Endothelial cell (in vitro differentiated cells): ENCODE data around the gene ABAT. TPM values are rescaled to one million over a fixed set of nuclear protein-coding genes. Genes with fewer than 3 reads are reported as not detected.

Source experiments
- DNase-seq: peaks from one replicate; pipeline ENCODE4 v3.0.0; 2021; ENCODE audit warnings: low spot score
- H3K27ac Mint-ChIP-seq: one replicate; pipeline ENCODE4 v1.8.0; 2021; ENCODE audit warnings: mixed read lengths, inconsistent platforms; ENCODE audit not compliant: unreplicated experiment
- H3K27me3 Mint-ChIP-seq: one replicate; pipeline ENCODE4 v1.8.0; 2021; ENCODE audit warnings: mild to moderate bottlenecking, moderate library complexity, mixed read lengths, inconsistent platforms; ENCODE audit not compliant: unreplicated experiment
- H3K36me3 Mint-ChIP-seq: one replicate; pipeline ENCODE4 v1.8.0; 2021; ENCODE audit warnings: mild to moderate bottlenecking, low read depth, mixed read lengths, inconsistent platforms; ENCODE audit not compliant: unreplicated experiment
- H3K4me1 Mint-ChIP-seq: one replicate; pipeline ENCODE4 v1.8.0; 2021; ENCODE audit warnings: mild to moderate bottlenecking, mixed read lengths, inconsistent platforms; ENCODE audit not compliant: unreplicated experiment
- H3K4me3 Mint-ChIP-seq: one replicate; pipeline ENCODE4 v1.8.0; 2021; ENCODE audit warnings: mild to moderate bottlenecking, mixed read lengths, inconsistent platforms; ENCODE audit not compliant: unreplicated experiment
- H3K9me3 Mint-ChIP-seq: one replicate; pipeline ENCODE4 v1.8.0; 2021; ENCODE audit warnings: mixed read lengths, inconsistent platforms; ENCODE audit not compliant: unreplicated experiment
- total RNA-seq: library from RNA; stranded (reverse); fragmentation: NEBNext Ultra II Directional; extraction: Animal tissue kit (Norgen Biotek cat#: 25700); gene quantifications from one replicate; pipeline ENCODE4 v1.2.1, GENCODE V29; 2021; ENCODE audit not compliant: unreplicated experiment
- TF ChIP-seq, protein P1 (sequence below): fragments of 200-600 bp; sonication (generic); IDR thresholded peaks from one replicate; pipeline ENCODE4 v1.5.0; 2021; ENCODE audit warnings: antibody characterized with exemption; ENCODE audit not compliant: unreplicated experiment

ABAT gene
- total RNA-seq, 1 donor from 2014 or later = 1.6 TPM

DNA sequence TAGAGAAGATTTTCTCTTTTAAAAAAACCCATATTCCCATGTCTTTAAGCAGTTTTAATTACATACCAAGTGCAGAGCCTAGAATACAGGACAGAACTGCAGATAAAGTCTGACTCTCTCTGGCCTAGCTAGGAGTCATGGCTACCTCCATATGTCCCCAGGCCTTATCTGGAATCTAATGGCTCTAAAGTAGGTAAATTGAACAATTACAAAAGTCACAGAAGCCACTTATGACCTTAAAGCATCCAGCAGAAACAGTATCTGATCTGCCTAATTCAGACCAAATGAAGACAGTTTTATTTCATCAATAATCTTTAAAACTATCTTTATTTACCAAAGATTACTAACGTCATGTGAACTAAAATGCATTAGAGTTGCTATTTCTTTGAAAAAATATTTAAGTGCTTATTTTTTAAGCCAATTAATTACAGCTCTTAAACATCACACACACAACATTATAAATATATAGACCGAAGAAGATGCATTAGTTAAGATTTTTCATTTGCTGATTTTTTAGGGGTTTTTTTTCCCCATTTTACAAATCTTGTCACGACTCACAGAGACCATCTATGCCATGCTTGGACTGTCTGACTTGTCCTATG, 152.0 kb downstream of the ABAT start:
- Mint-ChIP-seq H3K36me3 (peaks cover 17% of the 10 kb centered on the region), H3K27ac (no peak overlapping the region), H3K27me3 (peaks cover 1% of the 10 kb centered on the region), H3K4me1 (peaks cover 6% of the 10 kb centered on the region), H3K9me3 (no peaks in the 10 kb centered on the region), H3K4me3 (no peak overlapping the region)
- no peak for DNase-seq
- TF ChIP-seq, protein P1, sequence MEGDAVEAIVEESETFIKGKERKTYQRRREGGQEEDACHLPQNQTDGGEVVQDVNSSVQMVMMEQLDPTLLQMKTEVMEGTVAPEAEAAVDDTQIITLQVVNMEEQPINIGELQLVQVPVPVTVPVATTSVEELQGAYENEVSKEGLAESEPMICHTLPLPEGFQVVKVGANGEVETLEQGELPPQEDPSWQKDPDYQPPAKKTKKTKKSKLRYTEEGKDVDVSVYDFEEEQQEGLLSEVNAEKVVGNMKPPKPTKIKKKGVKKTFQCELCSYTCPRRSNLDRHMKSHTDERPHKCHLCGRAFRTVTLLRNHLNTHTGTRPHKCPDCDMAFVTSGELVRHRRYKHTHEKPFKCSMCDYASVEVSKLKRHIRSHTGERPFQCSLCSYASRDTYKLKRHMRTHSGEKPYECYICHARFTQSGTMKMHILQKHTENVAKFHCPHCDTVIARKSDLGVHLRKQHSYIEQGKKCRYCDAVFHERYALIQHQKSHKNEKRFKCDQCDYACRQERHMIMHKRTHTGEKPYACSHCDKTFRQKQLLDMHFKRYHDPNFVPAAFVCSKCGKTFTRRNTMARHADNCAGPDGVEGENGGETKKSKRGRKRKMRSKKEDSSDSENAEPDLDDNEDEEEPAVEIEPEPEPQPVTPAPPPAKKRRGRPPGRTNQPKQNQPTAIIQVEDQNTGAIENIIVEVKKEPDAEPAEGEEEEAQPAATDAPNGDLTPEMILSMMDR = no peak

DNA sequence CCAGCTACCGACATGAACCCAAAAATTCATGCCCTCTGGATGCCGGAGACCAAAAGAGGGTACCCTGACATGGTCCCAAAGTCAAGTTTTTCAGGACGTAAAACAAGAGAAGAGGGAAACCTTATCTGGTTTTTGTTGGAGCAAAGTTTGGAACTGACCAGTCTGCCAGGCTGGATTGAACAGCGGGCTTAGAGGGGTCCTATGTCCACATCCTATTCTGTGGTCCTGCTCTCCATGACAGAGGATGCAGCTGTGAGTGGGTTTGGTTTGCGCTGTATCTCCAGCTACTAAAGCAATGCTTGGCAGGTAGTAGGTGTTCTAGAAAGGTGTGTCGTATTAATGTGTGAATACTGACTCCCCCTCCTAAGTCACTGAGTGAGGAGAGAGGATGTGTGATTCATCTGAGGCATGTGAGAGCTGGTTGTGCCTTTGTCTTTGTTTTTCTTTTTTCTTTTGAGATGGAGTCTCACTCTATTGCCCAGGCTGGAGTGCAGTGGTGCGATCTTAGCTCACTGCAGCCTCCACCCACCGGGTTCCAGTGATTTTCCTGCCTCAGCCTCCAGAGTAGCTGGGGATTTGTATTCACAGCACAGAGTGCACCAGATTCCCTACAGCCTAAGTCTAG, 154.2 kb downstream of the ABAT start:
- Mint-ChIP-seq H3K27me3 (peaks cover 6% of the 10 kb centered on the region), H3K36me3 (peaks cover 11% of the 10 kb centered on the region), H3K4me3 (no peak overlapping the region), H3K4me1 (peaks cover 2% of the 10 kb centered on the region), H3K9me3 (no peaks in the 10 kb centered on the region), H3K27ac (no peak overlapping the region)
- no peak for DNase-seq
- TF ChIP-seq, protein P1 = no peak

DNA sequence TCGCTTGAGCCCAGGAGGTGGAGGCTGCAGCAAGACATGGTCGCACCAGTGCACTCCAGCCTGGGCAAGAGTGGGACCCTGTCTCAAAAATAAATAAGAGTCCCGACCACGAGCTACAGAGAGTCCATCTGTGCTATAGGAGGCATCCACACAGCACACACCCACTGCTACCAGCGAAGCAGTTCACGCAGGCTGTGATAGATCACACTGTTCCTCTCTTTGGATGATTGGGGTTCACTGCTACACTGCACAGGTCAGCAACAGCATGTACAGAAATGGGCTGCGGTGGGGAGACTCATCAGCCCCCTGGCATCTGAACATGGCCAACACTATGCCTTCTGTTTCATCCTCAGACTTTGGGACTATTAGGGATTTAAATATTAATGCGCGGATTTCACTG, 157.0 kb downstream of the ABAT start:
- H3K9me3 Mint-ChIP-seq = no peaks in the 10 kb centered on the region
- H3K4me3 Mint-ChIP-seq = no peak overlapping the region
- peaks cover 6% of the 10 kb centered on the region for H3K27me3 Mint-ChIP-seq
- H3K27ac Mint-ChIP-seq = peak overlapping the region; percentile 24
- H3K4me1 Mint-ChIP-seq = peaks cover 7% of the 10 kb centered on the region
- TF ChIP-seq, protein P1 = no peak
- peaks cover 11% of the 10 kb centered on the region for H3K36me3 Mint-ChIP-seq
- no peak for DNase-seq

DNA sequence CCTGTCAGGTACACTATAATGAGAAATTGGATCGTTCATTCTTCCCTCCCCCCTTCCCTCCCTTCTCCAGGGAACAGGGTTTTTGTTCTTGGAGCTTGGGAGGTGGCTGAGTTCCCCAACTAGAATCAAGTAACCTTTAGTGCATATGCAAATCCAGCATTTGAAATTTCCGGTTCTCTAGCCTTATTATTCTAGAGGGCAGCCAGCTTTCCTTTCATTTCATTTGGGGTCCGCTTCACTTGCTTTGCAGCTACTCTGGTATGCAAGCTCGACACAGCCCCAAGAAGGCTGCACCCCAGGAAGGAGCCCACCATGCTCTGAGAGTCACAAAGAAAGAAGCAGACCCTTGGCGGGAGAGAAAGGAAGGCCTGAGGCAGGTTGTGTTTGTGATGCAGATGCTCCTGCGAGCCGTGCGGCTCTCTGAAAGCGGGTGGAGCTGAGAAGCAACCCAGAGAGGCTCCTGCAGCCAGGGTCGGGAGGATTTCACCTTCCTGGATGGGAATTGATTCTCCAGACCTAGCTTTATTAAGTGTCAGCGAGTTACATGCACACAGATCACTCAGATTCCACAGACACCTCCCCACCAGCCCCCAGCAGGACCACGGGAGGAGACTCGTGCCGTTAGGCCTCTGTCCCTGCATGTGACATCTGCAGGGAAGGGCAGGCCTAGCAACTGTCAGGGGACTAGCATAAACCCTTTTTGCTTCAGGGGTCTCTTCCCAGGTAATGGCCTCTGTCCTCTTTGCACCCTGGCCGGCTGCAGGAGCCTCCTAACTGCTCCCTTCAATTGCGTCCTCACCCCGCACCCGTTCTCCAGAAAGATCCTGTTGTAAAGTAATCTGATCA, 157.7 kb downstream of the ABAT start:
- no peaks in the 10 kb centered on the region for H3K9me3 Mint-ChIP-seq
- no peak for DNase-seq
- no peak overlapping the region for H3K4me3 Mint-ChIP-seq
- TF ChIP-seq, protein P1 = no peak
- no peak overlapping the region for H3K27ac Mint-ChIP-seq
- H3K36me3 Mint-ChIP-seq = peaks cover 11% of the 10 kb centered on the region
- peaks cover 6% of the 10 kb centered on the region for H3K27me3 Mint-ChIP-seq
- peaks cover 7% of the 10 kb centered on the region for H3K4me1 Mint-ChIP-seq
